Stimulated activated CD8-positive, alpha-beta memory T cell treated with anti-CD3 and anti-CD28 coated beads, Interleukin-12 subunit alpha, Interleukin-12 subunit beta, amount 100 ng/mL, for 24 hours (primary cell): ENCODE measurements around the gene SLC2A1.
A peak's percentile ranks its signal among the peaks of the same experiment; 100 is the strongest.

Experiments
- DNase-seq: peaks from one replicate; pipeline ENCODE4 v3.0.0-alpha.2; 2020; ENCODE audit errors: extremely low read depth

The SLC2A1 gene

GRCh38 chr1:42958488-42959319 is at the start of gene SLC2A1:
SLC2A1 (minus strand) TSS chr1:42958868; CDS start chr1:42958651, 217 bp downstream.
- peak; percentile 90 for DNase-seq

GRCh38 chr1:43007377-43008114 is 48.9 kb upstream of the SLC2A1 start:
- no peak for DNase-seq

- no peak for DNase-seq
Observed at GRCh38 chr1:43005460-43006361, 47.0 kb upstream of the SLC2A1 start.

GRCh38 chr1:43004587-43005459 is 46.2 kb upstream of the SLC2A1 start:
- DNase-seq = no peak

GRCh38 chr1:43002766-43003165 is 44.1 kb upstream of the SLC2A1 start:
- no peak for DNase-seq

GRCh38 chr1:43002116-43002515 is 43.4 kb upstream of the SLC2A1 start:
- DNase-seq = no peak

GRCh38 chr1:43001434-43001833 is 42.8 kb upstream of the SLC2A1 start:
- DNase-seq = no peak

- no peak for DNase-seq
Observed at GRCh38 chr1:43000271-43000670, 41.6 kb upstream of the SLC2A1 start.

GRCh38 chr1:42999308-42999707 is 40.6 kb upstream of the SLC2A1 start:
- DNase-seq = no peak

- DNase-seq = no peak
Observed at GRCh38 chr1:42998386-42998785, 39.7 kb upstream of the SLC2A1 start.

GRCh38 chr1:42996384-42996970 is 37.8 kb upstream of the SLC2A1 start:
- DNase-seq = no peak

- no peak for DNase-seq
Observed at GRCh38 chr1:42993502-42994136, 35.0 kb upstream of the SLC2A1 start.

GRCh38 chr1:42992054-42992571 is 33.4 kb upstream of the SLC2A1 start:
- no peak for DNase-seq

- no peak for DNase-seq
Observed at GRCh38 chr1:42990757-42991346, 32.2 kb upstream of the SLC2A1 start.

GRCh38 chr1:42983693-42984092 is 25.0 kb upstream of the SLC2A1 start:
- DNase-seq = no peak

- no peak for DNase-seq
Observed at GRCh38 chr1:42983253-42983652, 24.6 kb upstream of the SLC2A1 start.

GRCh38 chr1:42982641-42983040 is 24.0 kb upstream of the SLC2A1 start:
- DNase-seq = no peak

- DNase-seq = no peak
Observed at GRCh38 chr1:42981871-42982270, 23.2 kb upstream of the SLC2A1 start.

- no peak for DNase-seq
Observed at GRCh38 chr1:42981255-42981805, 22.7 kb upstream of the SLC2A1 start.
